A673 (cell line): ENCODE measurements around the gene TEC. TPM values are rescaled to one million over a fixed set of nuclear protein-coding genes. Genes with fewer than 3 reads are reported as not detected.

Source experiments
- BruUV-seq: library from RNA; stranded (reverse); fragments of 400-500 nt; replicated peaks from 2 replicates; lab custom pipeline; 2021; lab: Mats Ljungman, UMichigan
- CTCF ChIA-PET: fragments of 300-600 bp; sonication (Branson Sonifier 250); formaldehyde crosslinking; loops from one replicate; lab custom pipeline; 2022; ENCODE audit warnings: antibody characterized with exemption; lab: Charles Lee
- POLR2A ChIA-PET: fragments of 300-600 bp; sonication (Branson Sonifier 250); formaldehyde crosslinking; loops from one replicate; lab custom pipeline; 2022; ENCODE audit warnings: antibody characterized with exemption; ENCODE audit not compliant: low non-redundant PET; lab: Charles Lee
- DNase-seq: peaks from one replicate; pipeline ENCODE4 v3.0.0-alpha.2; 2015; ENCODE audit warnings: low spot score
- H3K27ac ChIP-seq: fragments of 200-600 bp; sonication (generic); 2 replicates; pipeline ENCODE4 v1.5.1; 2016; ENCODE audit warnings: mixed run types, low read depth, mild to moderate bottlenecking, mixed read lengths, antibody characterized with exemption, low read length; ENCODE audit not compliant: poor library complexity, severe bottlenecking
- H3K27me3 ChIP-seq: fragments of 200-600 bp; sonication (generic); replicated peaks from 2 replicates; pipeline ENCODE4 v1.6.1; 2017; ENCODE audit warnings: mixed run types, low read depth, mild to moderate bottlenecking, mixed read lengths, antibody characterized with exemption, low read length; ENCODE audit not compliant: insufficient read depth, poor library complexity
- H3K36me3 ChIP-seq: fragments of 200-600 bp; sonication (generic); 2 replicates; pipeline ENCODE4 v1.6.1; 2016; ENCODE audit warnings: mixed run types, mild to moderate bottlenecking, mixed read lengths, antibody characterized with exemption, low read length; ENCODE audit not compliant: insufficient read depth, poor library complexity, severe bottlenecking
- H3K4me1 ChIP-seq: fragments of 200-600 bp; sonication (generic); 2 replicates; pipeline ENCODE4 v1.6.1; 2017; ENCODE audit warnings: mixed run types, mild to moderate bottlenecking, mixed read lengths, antibody characterized with exemption, low read length; ENCODE audit not compliant: insufficient read depth, poor library complexity, severe bottlenecking
- H3K4me3 ChIP-seq: fragments of 200-600 bp; sonication (generic); 2 replicates; pipeline ENCODE4 v1.5.1; 2016; ENCODE audit warnings: low read depth, mixed run types, mild to moderate bottlenecking, mixed read lengths, low read length; ENCODE audit not compliant: poor library complexity, severe bottlenecking
- H3K9me3 ChIP-seq: fragments of 200-600 bp; sonication (generic); 2 replicates; pipeline ENCODE4 v1.6.1; 2016; ENCODE audit warnings: mixed run types, low read depth, mild to moderate bottlenecking, mixed read lengths, antibody characterized with exemption, low read length; ENCODE audit not compliant: poor library complexity, severe bottlenecking
- EZH2 ChIP-seq: fragments of 200-600 bp; sonication (generic); IDR thresholded peaks from 2 replicates; pipeline ENCODE4 v1.6.1; 2017; ENCODE audit warnings: borderline replicate concordance, low read depth, mild to moderate bottlenecking, mixed read lengths, antibody characterized with exemption, low read length; ENCODE audit not compliant: poor library complexity, severe bottlenecking
- intact Hi-C: fragments of 100-400 bp; cut with micrococcal nuclease; formaldehyde crosslinking; loops from one replicate; pipeline ENCODE4 v1.10.0; 2022; ENCODE audit not compliant: unreplicated experiment
- total RNA-seq: library from RNA; stranded (reverse); gene quantifications from 2 replicates; pipeline ENCODE4 v1.2.3, GENCODE V29; 2021
- TF ChIP-seq, protein P1 (sequence below): fragments of 300-800, 200-600 bp; sonication (generic); conservative IDR thresholded peaks from 2 replicates; pipeline ENCODE4 v1.5.1; 2017; ENCODE audit warnings: low read depth, mild to moderate bottlenecking, antibody characterized with exemption, low read length, moderate library complexity, mixed read lengths

TEC gene
- total RNA-seq, 1 experiment from 2014 or later, result 6.8 TPM

- no peaks in the 10 kb centered on the region for H3K27me3 ChIP-seq
- BruUV-seq, result no TSS peak
- H3K4me3 ChIP-seq, result no peak overlapping the region
- H3K27ac ChIP-seq, result no peak overlapping the region
- no peak for TF ChIP-seq EZH2
- intact Hi-C loops, result no loop called here
- DNase-seq, result no peak
- no peaks in the 10 kb centered on the region for H3K4me1 ChIP-seq
- ChIA-PET POLR2A (interaction anchor here (0.7 kb wide), 1 partner anchor 49 kb away, joined by 3 read pairs; no protein-coding TSS in a partner anchor), CTCF (no interaction called here)
- no peaks in the 10 kb centered on the region for H3K9me3 ChIP-seq
- no peaks in the 10 kb centered on the region for H3K36me3 ChIP-seq
Observed at GRCh38 chr4:48252313-48252712, 17.3 kb downstream of the TEC start.

DNA sequence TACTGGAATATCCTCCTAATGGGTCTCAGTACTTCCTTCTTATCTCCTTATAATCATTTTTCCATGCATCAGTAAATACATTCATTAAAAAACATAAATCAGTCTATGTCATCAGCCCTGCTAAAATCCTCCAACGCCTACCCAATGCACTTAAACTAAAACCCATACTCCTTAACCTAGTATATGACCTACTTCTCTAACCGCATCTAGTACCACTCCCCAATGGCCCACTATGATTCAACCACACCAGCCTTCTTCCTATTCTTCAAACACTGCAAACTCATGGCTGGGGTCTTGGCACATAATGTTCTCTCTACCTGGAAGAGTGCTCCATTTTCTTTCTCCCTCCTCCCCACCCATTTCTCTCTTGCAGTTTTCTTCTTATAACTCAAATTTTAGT lies 18.7 kb downstream of the TEC start:
- CTCF ChIA-PET, result no interaction called here
- intact Hi-C loops, result no loop called here

GRCh38 chr4:48250343-48250742 lies 19.3 kb downstream of the TEC start:
- no peak for DNase-seq
- no peak for TF ChIP-seq EZH2
- TF ChIP-seq, protein P1, sequence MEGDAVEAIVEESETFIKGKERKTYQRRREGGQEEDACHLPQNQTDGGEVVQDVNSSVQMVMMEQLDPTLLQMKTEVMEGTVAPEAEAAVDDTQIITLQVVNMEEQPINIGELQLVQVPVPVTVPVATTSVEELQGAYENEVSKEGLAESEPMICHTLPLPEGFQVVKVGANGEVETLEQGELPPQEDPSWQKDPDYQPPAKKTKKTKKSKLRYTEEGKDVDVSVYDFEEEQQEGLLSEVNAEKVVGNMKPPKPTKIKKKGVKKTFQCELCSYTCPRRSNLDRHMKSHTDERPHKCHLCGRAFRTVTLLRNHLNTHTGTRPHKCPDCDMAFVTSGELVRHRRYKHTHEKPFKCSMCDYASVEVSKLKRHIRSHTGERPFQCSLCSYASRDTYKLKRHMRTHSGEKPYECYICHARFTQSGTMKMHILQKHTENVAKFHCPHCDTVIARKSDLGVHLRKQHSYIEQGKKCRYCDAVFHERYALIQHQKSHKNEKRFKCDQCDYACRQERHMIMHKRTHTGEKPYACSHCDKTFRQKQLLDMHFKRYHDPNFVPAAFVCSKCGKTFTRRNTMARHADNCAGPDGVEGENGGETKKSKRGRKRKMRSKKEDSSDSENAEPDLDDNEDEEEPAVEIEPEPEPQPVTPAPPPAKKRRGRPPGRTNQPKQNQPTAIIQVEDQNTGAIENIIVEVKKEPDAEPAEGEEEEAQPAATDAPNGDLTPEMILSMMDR, result no peak
- Histone ChIP-seq H3K27me3 (no peaks in the 10 kb centered on the region), H3K36me3 (no peaks in the 10 kb centered on the region), H3K27ac (no peak overlapping the region), H3K9me3 (no peaks in the 10 kb centered on the region), H3K4me1 (no peaks in the 10 kb centered on the region), H3K4me3 (no peak overlapping the region)
- ChIA-PET POLR2A (no interaction called here), CTCF (no interaction called here)
- no TSS peak for BruUV-seq
- intact Hi-C loops, result no loop called here

More for the DNA sequence above, 18.7 kb downstream of the TEC start:
- no peak overlapping the region for H3K27ac ChIP-seq
- no peaks in the 10 kb centered on the region for H3K27me3 ChIP-seq
- DNase-seq, result no peak
- no peaks in the 10 kb centered on the region for H3K36me3 ChIP-seq
- TF ChIP-seq, protein P1, result no peak
- no peak for TF ChIP-seq EZH2
- no TSS peak for BruUV-seq
- no peaks in the 10 kb centered on the region for H3K9me3 ChIP-seq
- POLR2A ChIA-PET, result no interaction called here
- H3K4me3 ChIP-seq, result no peak overlapping the region
- no peaks in the 10 kb centered on the region for H3K4me1 ChIP-seq

GRCh38 chr4:48249378-48249777 lies 20.3 kb downstream of the TEC start:
- CTCF ChIA-PET, result interaction anchor here (0.6 kb wide), 1 partner anchor 192 kb away, joined by 3 read pairs; no protein-coding TSS in a partner anchor
- intact Hi-C loops, result no loop called here
- no peaks in the 10 kb centered on the region for H3K36me3 ChIP-seq
- no peaks in the 10 kb centered on the region for H3K27me3 ChIP-seq
- no TSS peak for BruUV-seq
- DNase-seq, result no peak
- H3K4me3 ChIP-seq, result no peak overlapping the region
- POLR2A ChIA-PET, result no interaction called here
- no peaks in the 10 kb centered on the region for H3K9me3 ChIP-seq
- no peaks in the 10 kb centered on the region for H3K4me1 ChIP-seq
- H3K27ac ChIP-seq, result no peak overlapping the region
- TF ChIP-seq, protein P1, result no peak
- TF ChIP-seq EZH2, result no peak
